ENCODE results near the gene CCDC88B.

Gene CCDC88B

DNA sequence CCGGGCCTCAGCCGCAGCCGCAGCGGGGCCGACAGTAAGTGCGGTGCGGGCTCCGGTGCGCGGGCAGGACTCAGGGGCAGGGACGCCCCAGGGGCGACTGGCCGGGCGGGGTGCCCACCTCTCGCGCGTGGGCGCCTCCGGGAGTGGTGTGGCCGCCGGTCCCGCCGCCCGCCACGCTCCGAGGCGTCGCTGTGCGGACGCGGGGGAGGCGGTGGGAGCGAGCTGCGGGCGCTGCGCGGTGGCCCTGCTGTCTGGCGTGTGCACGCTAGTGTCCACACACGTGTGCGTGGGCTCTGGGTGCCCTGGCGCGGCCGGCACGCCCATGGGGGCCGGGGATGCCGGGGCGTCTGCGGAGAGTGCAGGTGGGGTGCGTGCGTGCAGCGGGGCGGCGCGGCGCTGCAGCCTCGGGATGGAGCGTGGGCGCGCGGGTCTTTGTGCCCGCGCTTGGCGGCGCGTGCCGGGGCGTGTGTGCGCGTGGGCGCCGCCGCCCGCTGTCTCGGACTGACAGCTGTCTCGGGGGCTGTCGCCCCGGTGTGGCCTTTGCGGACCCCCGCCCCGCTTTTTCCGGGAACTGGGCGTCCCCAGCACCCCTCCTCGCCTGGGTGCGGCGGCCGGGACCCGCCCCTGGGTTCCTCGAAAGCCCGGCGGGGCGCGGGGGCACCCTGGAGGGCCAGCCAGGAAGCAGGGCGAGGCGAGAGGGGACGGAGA is 48.1 kb upstream of the CCDC88B start:
- Histone ChIP-seq H3K9ac (no peak overlapping the region), H3K79me2 (no peaks in the 10 kb centered on the region), H3K9me3 (ENCODE audit: control insufficient read depth, low read length) (no peaks in the 10 kb centered on the region), H2AFZ (no peak overlapping the region), H3K27me3 (ENCODE audit: control insufficient read depth, insufficient read depth, low read length) (no peaks in the 10 kb centered on the region), H3K36me3 (ENCODE audit: control insufficient read depth, insufficient read depth, low read length) (no peaks in the 10 kb centered on the region), H3K4me3 (ENCODE audit: low read depth, low read length) (no peak overlapping the region), H3K4me2 (ENCODE audit: low read length) (no peak overlapping the region), H3K4me1 (no peaks in the 10 kb centered on the region), H3K27ac (no peak overlapping the region)
- TF ChIP-seq, protein P1, sequence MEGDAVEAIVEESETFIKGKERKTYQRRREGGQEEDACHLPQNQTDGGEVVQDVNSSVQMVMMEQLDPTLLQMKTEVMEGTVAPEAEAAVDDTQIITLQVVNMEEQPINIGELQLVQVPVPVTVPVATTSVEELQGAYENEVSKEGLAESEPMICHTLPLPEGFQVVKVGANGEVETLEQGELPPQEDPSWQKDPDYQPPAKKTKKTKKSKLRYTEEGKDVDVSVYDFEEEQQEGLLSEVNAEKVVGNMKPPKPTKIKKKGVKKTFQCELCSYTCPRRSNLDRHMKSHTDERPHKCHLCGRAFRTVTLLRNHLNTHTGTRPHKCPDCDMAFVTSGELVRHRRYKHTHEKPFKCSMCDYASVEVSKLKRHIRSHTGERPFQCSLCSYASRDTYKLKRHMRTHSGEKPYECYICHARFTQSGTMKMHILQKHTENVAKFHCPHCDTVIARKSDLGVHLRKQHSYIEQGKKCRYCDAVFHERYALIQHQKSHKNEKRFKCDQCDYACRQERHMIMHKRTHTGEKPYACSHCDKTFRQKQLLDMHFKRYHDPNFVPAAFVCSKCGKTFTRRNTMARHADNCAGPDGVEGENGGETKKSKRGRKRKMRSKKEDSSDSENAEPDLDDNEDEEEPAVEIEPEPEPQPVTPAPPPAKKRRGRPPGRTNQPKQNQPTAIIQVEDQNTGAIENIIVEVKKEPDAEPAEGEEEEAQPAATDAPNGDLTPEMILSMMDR (IDR thresholded peaks at IDR 0.05): no peak

- no peak overlapping the region for H3K27ac ChIP-seq
- no peak overlapping the region for H2AFZ ChIP-seq
- H3K4me1 ChIP-seq: no peaks in the 10 kb centered on the region
- no peak overlapping the region for H3K4me2 ChIP-seq (ENCODE audit: low read length)
- no peaks in the 10 kb centered on the region for H3K79me2 ChIP-seq
- H3K9me3 ChIP-seq (ENCODE audit: control insufficient read depth, low read length): no peaks in the 10 kb centered on the region
- no peak overlapping the region for H3K9ac ChIP-seq
- TF ChIP-seq, protein P1 (IDR thresholded peaks at IDR 0.05): no peak
- H3K4me3 ChIP-seq (ENCODE audit: low read depth, low read length): no peak overlapping the region
- H3K36me3 ChIP-seq (ENCODE audit: control insufficient read depth, insufficient read depth, low read length): no peaks in the 10 kb centered on the region
- no peaks in the 10 kb centered on the region for H3K27me3 ChIP-seq (ENCODE audit: control insufficient read depth, insufficient read depth, low read length)
These were observed 47.3 kb upstream of the CCDC88B start for GRCh38 chr11:64292460-64293254.

DNA sequence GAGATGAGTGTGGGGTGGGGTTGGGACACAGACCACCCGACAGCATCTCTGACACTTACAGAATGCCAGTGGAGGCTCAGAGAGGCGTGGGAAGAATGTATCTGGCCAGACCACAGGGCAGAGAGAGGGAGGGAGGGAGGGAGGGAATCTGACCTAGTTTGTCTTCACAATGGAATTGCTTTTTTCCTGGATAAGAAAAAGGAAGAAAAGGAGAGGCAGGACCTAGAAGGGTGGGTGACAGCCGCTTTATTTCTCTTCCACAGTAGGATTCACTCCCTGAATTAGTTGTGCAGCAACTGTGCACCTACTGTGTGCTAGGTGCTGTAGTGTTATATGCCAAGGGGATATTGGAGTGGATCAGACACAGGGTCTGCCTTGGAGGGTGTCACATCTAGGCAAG is 45.2 kb upstream of the CCDC88B start:
- Histone ChIP-seq H3K27me3 (ENCODE audit: control insufficient read depth, insufficient read depth, low read length) (no peaks in the 10 kb centered on the region), H3K4me3 (ENCODE audit: low read depth, low read length) (no peak overlapping the region), H3K36me3 (ENCODE audit: control insufficient read depth, insufficient read depth, low read length) (no peaks in the 10 kb centered on the region), H3K4me2 (ENCODE audit: low read length) (no peak overlapping the region), H3K9me3 (ENCODE audit: control insufficient read depth, low read length) (no peaks in the 10 kb centered on the region), H2AFZ (no peak overlapping the region), H3K4me1 (peaks cover under 1% of the 10 kb centered on the region), H3K79me2 (no peaks in the 10 kb centered on the region), H3K9ac (no peak overlapping the region), H3K27ac (no peak overlapping the region)
- TF ChIP-seq, protein P1 (IDR thresholded peaks at IDR 0.05): no peak

DNA sequence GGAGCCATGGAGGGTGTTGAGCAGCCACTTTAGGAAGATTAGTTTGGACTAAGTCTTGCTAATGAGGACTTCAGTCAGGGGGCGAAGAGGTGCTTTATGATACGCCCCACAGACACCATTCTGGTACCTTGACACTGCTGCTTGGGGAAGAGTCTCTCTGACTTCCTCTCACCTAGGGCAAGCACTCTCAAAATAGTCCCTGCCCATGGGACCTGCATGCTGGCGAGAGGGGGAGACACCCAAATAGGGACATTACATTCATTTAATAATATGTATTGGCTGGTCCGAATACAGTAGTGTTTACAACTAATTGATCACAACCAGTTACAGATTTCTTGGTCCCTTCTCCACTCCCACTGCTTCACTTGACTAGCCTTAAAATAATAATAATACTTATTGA is 44.2 kb upstream of the CCDC88B start:
- Histone ChIP-seq H2AFZ (no peak overlapping the region), H3K4me2 (ENCODE audit: low read length) (no peak overlapping the region), H3K27me3 (ENCODE audit: control insufficient read depth, insufficient read depth, low read length) (no peaks in the 10 kb centered on the region), H3K27ac (no peak overlapping the region), H3K36me3 (ENCODE audit: control insufficient read depth, insufficient read depth, low read length) (no peaks in the 10 kb centered on the region), H3K4me1 (peaks cover 3% of the 10 kb centered on the region), H3K4me3 (ENCODE audit: low read depth, low read length) (no peak overlapping the region), H3K79me2 (no peaks in the 10 kb centered on the region), H3K9ac (no peak overlapping the region), H3K9me3 (ENCODE audit: control insufficient read depth, low read length) (no peaks in the 10 kb centered on the region)
- TF ChIP-seq, protein P1 (IDR thresholded peaks at IDR 0.05): no peak

Data from parathyroid adenoma (tissue), 2 donors.